NCI-H2081 treated with DMSO at 0.1 percent for 48 hours (cell line): ENCODE data around the gene EGFLAM.
"Not testable (repeated sequence)": the region's sequence is repeated elsewhere in the genome, so short reads cannot be mapped to it uniquely, and the experiment has no call there.

Experiments used
- DNase-seq: peaks from one replicate; lab custom pipeline; 2025; lab: John Stamatoyannopoulos, UW

EGFLAM gene

GRCh38 chr5:38329132-38329715 is 70.9 kb downstream of the EGFLAM start:
- DNase-seq = no peak

DNA sequence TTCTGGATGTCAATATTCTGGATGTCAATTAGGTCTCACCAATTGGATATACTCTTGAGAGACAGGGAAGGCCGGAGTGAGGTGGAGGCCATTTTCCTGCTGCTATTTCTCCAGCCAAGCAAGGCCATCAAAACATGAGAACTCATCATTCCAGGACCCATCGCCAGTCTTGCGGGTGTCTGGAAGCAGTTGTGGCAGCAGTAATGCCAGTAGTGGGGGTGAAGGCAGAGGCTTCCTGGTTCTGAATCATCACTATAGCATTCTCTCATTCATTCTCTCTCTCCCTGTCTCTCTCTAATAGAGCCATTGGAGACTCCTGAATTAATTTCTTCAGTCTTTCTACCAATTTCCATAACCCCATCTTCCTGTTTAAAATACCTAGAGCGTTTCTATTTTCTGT is 71.8 kb downstream of the EGFLAM start:
- DNase-seq = no peak

GRCh38 chr5:38331831-38332230 is 73.5 kb downstream of the EGFLAM start:
- DNase-seq = no peak

- DNase-seq = not testable (repeated sequence)
These were observed 74.8 kb downstream of the EGFLAM start for GRCh38 chr5:38333181-38333580.

DNA sequence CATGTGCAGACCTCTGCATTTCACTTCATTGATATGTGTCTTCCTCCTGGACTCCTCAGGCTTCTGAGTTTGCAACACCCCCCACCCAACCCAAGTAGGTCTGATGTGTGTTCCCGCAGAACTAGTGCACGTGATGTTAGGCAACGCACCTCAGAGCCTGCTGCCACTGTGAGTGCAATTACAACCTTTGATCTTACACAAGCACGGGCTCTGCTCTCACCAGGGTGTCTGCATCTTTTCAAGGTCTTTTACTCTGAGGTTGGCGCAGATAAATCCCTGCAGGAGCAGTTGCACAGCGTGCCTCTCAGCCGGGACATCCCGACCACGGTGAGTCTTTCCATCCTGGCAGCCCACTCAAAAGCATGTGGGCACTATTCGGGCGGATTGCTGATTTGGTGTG is 80.1 kb downstream of the EGFLAM start:
- no peak for DNase-seq

- DNase-seq = no peak
These were observed 81.1 kb downstream of the EGFLAM start for GRCh38 chr5:38339446-38339845.

- DNase-seq = no peak
These were observed 82.7 kb downstream of the EGFLAM start for GRCh38 chr5:38341056-38341455.

DNA sequence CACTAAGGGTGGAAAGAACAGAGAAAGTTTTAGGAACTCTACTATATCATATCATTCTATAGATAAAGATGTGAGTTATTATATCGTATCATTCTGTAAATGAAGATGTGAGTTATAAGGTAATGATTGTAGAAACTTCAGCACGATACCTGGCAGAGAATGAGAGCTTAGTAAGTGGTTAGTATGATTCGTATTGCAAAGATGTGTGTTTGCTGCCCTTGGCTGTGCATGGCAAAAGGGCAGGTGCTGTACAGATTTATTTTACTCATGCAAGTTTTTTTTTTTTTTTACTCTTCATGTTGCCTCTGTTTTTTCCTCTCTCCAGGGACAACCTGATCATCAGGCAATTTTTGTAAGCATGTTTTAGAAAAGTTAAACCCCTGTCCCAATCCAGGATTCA is 83.3 kb downstream of the EGFLAM start:
- no peak for DNase-seq

DNA sequence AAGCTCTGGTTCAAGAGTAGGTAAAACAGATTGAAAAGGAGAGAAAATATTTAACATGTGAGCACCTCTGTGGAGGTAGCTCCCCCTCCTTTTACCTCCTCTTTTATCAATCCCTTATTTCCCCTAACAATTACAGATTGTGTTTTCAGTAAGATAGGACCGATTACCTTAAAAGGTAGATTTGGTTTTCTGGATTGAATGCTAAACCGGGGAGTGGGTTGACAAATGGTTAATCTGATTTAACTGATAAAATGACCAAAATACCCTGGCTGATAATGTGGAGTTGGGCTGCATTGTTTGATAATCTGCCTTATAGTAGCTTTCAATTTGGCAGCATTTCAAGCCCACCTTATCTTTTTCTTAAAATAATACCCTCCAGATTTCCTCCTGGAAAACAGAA is 83.9 kb downstream of the EGFLAM start:
- no peak for DNase-seq

GRCh38 chr5:38344891-38345290 is 86.5 kb downstream of the EGFLAM start:
- DNase-seq = no peak

DNA sequence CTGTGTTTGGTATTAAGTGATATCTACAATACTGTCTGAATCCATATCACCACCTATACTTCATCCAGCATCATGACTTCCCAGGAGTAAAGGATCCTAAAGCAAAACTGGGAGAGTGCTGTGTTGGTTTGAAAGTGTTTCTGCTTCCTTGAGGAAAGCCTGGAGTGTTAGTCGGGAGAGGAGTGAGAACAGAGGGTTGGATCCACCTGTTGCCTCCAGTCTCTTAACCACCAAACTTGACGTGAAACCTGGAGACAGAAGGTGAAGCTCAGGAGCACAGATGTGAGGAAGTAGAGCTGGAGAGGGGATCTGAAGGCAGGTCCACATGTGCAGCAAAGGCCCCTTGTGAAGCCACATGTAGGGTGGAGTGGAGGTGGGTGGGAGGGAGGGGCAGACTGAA is 88.2 kb downstream of the EGFLAM start:
- DNase-seq = no peak

DNA sequence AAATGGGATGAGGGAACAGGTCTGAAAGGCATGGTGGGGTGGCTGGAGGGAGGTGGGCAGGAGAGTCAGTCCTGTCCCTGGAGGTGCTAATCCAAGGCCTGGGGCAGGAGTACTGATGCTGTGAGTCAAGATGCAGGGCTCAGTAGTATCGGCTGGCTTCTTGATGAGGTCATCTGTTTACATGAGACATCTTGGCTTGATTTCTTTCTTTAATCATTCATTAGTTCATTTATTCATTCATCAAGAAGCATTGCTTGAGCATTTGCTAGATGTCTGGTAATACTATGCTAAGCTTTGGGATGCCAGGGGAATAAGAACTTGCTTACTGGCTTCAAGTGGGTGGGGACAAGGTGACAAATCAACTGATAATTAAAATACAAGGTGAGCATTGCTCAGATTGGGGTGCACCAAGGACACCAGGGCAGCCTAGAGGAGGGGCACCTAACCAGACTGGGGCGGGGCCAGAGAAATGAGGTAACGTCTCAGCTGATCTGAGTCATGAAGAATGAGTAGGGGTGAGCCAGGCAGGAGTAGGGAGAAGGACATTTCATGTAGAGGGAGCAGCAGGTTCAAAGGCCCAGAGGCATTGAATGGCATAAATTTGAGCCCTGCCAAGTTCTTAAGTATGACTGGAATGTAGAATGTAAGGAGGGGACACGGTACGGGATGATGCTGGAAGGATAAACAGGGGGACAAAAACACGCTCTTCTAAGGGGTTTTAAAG is 88.8 kb downstream of the EGFLAM start:
- DNase-seq = no peak

GRCh38 chr5:38347896-38348295 is 89.5 kb downstream of the EGFLAM start:
- DNase-seq = no peak

- DNase-seq = no peak
These were observed 102.1 kb downstream of the EGFLAM start for GRCh38 chr5:38360323-38361061.

DNA sequence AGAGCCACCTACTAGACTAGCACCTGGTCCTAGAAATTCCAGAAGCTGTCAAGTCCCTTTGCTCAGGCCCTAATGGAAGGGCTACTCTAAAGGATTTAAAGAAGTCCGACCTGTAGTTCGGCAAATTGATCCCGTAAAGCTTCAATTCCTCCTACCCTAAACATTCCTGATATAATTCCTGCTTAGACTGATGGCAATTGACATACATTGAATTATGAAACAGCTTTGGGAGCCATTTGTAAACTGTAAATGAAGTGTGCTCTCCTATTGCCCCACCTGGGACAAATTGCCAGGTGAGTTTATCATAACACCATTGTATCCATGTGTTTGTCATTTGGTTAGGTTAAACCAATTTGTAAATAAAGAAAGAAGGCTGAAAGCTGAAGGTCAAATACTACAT is 104.4 kb downstream of the EGFLAM start:
- no peak for DNase-seq

DNA sequence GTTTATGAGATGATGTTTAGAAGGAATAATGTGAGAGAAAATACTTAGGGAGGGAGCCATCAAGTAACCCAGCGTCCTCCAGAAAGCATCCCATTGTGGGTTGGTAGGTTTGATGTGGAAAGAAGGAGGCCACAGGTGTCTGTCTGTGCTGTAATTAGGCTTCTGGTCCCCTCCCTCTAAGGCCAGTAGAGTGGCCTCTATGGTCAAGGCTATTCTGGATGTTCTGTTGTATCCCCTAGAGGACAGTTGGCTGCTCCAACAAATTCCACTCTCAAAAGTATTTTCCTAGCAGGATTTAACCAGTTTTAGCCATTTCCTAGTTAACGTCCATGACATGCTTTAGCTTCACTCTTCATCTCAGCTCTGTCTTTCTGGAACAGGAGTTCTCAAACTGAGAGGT is 106.5 kb downstream of the EGFLAM start:
- no peak for DNase-seq

DNA sequence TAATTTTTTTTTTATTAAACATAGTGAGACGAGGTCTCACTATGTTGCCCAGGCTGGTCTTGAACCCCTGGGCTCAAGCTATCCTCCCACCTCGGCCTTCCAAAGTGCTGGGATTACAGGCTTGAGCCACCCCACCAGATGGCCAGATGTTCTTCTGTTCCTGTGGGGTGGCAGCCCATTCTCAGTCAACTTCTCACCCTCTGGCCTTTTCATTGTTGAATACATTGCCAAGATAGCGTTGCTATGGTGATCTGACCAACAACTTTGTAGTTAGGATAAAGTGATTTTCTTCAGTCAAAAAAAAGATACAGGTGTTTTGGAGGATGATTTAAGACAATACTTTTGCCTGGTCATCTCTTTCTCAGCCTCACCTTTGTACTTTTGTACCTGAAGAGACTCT is 109.1 kb downstream of the EGFLAM start:
- DNase-seq = no peak

DNA sequence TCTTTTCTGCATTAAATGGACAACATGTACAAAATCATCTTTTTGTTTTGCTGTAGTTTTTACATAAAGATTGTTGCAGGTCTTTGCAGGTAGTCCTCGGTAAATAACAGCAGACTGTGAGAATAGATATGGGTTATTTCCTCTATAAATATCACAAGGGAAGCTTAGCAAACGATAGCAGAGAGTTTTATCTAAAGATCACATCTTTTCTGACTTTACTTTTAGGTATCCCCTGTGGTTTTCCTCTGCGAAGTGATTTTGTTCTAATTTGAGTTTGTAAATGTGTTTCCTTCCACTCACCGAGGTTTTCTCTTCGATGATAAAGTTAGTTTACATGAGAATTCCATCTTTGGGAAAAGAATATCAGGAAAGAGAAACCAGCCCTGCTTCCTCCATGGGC is 109.6 kb downstream of the EGFLAM start:
- DNase-seq = no peak

GRCh38 chr5:38369692-38370091 is 111.3 kb downstream of the EGFLAM start:
- DNase-seq = no peak

GRCh38 chr5:38370358-38371100 is 112.2 kb downstream of the EGFLAM start:
- no peak for DNase-seq

DNA sequence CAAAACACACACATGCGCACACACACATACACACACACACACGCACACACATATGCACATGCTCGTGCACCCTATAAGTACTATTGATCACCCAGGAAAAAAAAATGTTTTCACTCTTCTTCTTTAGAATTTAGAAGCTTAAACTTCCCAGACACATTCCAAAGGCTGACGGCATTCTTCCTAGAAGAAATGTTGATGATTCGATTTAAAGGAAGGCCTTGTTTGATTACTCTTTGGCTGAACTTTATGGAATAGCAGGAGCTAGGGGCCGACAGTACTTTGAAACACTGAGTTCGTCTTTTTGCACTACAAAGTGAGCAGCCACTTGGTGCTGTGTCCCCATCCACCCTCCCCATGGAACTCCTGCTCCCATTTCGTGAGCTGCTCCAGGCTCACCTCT is 113.2 kb downstream of the EGFLAM start:
- no peak for DNase-seq

DNA sequence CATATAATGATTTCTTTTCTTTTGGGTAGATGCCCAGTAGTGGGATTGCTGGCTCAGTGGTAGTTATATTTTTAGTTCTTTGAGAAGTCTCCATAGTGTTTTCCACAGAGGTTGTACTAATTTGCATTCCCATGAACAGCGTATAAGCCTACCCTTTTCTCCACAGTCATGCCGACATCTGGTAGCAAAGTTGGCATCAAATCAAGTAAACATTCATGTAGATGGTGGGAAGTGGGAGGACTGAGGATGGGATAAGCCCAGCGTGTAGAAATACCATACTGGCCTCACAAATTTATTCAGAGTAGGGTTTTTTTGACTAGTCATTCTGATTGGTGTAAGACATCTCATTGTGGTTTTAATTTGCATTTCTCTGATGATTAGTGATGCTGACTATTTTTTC is 115.4 kb downstream of the EGFLAM start:
- DNase-seq = no peak

DNA sequence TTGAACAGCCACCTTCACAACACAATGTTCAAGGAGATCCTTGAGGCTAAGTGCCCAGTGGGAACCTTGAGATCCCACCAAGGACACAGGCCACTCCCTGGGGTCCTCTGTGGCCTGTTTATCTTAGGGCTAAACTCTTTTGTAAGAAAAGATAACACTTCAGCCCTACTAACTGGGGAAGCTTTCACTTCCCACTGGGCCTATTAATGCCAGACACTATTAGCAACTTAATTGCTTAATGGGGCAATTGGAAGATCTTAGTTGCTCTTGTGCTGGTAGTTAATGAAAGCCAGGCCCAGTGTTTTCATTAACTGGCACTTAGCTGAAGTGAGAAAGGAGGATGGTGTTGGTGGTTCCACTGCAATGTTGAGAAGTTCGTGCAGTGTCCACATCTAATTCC is 117.1 kb downstream of the EGFLAM start:
- DNase-seq = no peak
